ENCODE measurements around the gene LRRC52.
"Not testable (repeated sequence)": the region's sequence is repeated elsewhere in the genome, so short reads cannot be mapped to it uniquely, and the experiment has no call there.

LRRC52 gene

DNA sequence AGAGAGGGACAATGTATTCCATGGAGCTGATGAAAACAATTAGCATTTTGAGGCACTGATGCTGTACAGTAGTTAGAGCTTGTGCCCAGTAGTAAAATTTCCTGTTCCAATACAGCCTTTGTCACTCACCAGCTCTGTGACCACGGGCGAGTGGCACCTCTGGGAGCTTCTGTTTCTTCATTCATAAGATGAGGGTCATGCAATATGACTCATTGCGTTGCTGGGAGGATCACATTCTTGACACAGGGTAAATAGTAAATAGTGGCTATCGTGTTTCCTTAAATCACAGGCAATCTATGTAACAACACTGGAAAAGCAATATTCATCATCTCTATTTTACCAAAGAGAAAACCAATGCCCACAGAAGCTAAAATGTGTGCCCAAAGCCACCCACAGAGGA, 4.5 kb upstream of the LRRC52 start:
- DNase-seq, result no peak

DNA sequence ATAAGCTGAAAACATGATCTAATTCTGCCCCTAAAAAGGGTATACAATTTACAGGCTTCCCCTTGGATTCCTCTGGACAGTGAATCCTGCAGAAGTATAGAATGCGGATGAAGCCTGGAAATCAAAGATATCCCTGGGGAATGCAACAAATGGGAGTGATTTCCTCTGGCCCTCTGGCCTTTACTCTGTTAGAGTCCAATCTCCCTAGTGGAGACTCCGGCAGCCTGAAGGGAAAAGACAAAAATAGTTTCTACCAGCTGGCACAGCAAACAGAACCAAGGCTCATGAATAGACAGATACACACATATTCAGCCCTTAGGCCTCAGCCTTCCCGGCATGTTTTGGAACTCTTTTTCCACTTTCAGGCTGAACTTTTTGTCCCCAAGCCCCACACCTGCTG, 3.9 kb upstream of the LRRC52 start:
- no peak for DNase-seq

DNA sequence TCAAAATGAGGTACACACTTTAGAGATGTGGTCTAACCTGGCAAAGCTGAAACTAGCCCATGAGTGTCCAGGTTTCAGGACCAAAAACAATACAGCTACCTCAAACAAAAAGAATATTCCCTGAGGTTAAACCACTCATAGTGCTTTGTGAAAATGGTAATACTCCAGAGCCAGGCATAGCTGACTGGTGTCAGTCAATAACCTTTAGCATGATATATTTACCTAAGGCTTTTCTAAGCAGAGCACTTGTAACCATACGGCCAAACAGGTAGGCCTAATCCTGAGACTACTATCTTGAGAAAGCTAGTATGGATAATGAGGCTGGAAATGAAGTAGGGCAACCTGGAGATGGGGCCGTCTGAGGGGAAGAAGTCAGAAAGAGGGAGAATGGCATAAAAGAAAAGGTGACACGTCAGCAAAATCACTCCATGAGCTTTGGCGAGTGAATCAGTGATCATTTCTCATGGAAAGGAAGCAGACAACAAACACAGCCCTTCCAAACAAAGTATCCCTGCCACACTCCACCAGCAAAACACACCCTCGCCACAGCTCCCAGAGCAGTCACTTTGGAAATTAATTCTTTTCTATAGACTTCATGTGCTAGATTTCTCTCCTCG, 1.7 kb upstream of the LRRC52 start:
- DNase-seq, result no peak

DNA sequence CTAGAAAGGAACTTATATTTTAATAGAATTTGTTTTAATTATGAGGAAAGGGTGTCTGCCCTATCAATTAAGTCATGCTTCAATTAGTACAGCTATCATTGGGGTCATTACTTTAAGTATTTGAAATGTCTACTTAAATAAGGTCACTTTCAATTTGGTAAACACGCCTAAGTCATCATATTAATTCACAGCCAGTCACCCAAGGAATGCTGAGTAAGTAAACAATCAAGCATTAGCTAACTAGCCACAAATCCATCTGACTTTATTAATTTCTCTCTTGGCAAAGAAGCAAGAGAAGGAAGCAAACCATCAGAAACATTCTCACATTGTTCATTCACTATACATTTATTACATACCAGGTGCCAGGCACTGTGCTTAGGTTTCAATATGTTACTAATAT, 1.2 kb upstream of the LRRC52 start:
- DNase-seq, result no peak

DNA sequence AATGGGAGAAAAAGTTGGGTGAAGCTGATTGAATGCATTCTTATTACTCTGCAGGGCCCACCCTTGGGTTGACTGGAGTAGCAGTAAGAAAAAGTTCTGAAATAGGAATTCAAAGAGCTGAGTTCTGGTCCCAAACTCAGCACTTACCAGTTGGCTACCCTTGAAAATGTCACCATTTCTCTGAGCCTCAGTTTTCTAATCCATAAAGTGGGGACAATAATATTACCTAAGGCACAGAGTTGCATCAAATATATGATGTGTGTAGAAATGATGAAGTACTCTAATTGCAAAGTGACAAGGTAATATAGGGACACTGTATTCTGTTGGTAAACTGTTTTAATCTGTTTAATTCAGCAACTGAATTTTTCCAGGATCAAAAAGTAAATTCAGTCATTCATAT, 1.2 kb downstream of the LRRC52 start:
- DNase-seq, result no peak

DNA sequence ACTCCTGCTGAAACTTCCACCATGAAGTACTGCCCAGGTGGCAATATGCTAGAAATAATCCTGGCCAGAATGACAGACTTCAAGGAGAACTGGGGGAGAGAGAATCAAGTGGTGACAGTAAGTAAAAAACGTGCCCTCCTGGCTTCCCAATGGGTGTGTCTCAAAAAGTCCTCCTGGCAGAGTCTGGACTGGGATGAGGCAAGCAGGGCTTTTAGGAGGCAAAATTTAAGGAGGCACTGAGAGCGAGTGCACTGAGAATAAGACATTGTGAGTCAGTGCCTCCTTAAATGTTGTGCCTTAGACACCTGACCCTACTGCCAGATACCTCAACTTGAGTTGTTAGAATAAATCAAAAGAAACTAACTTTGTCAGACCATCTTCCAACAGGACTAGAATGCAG, 2.2 kb downstream of the LRRC52 start:
- no peak for DNase-seq

DNA sequence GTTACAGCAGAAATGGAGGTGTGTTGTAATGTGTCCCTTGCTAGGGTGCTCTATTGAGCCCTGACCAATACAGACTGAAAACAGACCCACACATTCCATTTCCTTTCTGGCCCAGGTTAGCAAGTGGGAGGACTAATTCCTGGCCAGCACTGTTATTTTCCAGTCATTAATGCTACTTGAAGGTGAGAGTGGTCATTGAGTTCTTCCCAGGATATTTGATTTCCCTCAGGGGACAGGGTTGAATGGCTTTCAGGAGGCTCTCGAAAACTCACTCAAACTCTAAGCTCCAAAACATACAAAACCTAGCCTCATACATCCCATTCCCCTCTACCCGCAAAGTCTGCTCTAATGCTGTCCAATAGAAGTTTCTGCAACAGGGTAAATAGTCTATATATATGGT, 6.2 kb downstream of the LRRC52 start:
- DNase-seq, result no peak

DNA sequence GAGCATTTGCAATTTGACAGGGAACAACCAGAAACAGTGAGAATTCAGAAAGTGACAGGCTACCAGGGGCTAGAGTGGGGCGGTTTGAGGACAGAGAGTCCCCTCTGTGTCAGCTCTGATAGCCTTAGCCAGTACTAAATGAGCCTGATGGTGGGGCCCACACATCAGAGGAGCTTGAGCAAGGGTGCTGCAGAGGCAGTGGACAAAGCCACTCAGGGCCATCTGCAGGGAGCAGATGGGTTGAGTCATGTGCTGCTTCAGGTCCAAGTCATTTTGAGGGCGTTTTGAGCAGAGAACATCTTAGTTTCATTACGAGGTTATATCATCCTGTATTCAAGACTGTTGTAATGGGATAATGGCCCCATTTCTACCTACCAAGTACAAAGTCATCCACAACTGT, 7.7 kb downstream of the LRRC52 start:
- DNase-seq, result no peak

DNA sequence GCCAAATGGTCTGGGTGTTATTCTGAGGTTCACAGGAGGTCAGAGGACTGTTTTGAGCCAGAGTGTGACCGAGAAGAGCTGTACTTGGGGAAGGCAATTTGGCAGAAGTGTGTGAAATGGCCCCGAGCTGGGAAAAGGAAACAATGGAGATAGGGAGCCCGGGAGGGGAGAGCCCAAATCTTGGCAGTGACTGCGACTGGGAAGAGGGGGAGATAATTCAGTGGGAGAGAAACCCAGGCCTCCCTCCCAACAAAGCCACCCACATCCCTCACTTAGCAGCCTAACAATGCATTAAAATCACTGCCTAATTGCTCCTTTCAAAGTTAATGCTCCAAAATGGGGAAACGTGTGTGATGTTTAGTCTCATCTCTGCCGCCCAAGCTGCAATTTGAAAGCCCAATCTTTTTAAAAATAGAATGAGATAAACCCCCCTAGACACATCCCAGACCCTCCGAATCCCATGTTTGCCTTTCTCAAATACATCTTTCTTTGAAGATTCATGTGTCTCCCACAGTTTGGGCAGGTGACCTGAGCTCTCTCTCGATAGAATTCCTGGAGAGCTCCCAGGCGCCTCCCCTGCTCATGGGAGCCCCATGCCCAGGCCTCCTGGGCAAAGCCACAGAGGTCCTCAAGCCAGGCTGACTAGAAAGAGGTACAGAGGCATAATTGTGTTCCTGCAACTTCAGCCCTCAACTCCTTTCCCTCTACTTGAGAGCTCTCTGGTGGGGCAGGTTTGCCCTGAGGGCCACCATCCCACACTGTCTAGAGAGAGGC, 17.3 kb downstream of the LRRC52 start:
- DNase-seq, result no peak

DNA sequence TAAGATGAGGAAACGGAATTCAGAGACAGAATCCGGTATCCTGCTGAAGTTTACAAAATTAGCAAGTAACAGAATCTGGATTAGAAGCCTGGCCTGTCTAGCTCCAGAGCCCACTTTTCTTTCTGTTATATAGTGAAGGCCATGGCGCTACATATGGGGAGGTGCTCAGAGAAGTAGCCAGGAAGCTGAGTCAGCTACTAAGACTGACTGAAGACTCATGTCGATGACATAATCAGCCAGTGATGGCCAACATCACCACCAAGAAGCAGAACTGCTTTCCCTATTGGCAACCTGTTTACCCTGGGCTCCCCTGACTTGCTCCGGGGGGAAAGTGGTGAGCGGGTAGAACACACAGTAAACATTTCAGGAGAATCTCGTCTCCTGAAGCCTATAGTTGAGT, 18.8 kb downstream of the LRRC52 start:
- DNase-seq, result no peak

DNA sequence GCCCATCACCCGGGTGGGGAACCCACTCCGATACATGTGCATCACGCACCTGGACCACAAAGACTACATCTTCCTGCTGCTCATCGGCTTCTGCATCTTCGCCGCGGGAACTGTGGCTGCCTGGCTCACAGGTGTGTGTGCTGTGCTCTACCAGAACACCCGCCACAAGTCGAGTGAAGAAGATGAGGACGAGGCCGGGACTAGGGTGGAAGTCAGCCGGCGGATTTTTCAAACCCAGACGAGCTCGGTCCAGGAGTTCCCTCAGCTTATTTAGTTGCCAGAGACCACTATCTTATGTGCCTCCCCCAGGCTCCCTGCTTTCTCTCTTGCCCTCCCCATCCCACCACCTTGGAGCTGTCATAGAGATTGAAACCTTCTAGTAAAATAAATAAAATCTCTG, 19.8 kb downstream of the LRRC52 start:
- DNase-seq, result no peak

DNA sequence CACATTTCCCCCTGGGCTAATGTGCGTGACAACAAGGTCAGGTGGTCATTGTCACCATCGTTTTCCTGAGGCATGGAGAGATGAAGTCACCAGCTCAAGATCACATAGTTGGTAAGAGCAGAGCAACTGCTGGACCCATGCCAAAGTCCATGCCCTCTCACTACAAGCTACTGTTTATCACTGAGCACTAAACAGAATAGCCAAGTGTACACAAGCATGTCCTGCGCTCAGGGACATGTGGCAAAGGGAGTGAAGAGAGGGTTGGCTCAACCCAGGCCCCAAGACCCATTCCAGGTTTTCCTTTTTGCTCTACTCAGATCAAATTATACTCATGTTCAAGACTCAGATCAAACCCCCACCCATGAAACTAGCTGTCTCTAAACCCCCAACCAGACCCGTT, 20.8 kb downstream of the LRRC52 start:
- no peak for DNase-seq

DNA sequence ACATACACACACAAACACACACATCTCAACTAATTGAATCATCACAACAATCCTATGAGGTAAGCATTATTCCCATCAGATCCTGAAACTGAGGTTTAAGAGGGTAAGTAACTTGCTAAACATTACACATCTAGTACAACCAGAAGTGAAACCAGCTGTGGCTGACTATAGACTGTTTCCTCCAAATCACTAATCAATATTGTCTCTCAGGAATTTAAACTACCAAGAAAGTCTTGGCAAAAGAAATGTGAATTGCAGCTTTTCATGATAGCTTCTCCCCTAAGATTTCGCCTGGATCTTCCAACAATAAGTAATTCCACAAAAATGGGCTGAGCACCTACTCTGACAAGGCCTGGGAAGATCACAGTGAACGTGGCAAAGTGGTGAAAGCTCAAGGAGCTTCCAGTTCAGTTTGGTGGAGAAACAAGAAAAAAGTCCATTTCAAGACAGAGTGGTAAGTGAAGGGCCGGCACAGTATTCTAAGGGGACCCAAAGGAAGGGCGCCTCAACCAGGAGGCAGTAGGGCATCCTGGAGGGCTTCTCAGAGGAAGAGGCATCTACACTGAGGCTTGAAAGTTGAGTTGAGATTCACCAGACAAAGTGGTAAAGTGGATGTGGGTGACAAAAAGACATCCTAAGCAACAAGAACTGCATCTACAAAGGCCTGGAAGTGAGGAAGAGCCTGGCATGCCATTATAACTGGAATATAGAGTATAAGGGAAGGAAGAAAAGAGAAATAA, 22.1 kb downstream of the LRRC52 start:
- no peak for DNase-seq

DNA sequence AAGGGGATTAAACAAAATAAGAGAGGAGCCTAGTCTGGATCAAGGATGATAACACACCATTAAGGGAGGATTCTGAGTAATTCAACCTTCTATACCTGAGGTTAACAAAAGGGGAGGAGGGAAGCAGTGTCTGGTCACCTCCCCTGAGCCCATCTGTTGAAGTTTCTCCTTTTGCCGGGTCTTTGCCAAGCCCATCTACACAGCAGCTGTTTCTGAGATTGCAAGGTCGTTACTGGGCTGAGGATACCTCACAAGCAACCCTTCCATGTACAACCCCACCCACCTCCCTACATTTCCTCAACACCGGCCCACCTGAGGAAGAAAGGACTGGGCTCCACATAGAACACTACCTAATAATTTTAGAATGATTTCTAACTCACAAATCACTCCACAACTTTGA, 26.3 kb downstream of the LRRC52 start:
- DNase-seq, result no peak

DNA sequence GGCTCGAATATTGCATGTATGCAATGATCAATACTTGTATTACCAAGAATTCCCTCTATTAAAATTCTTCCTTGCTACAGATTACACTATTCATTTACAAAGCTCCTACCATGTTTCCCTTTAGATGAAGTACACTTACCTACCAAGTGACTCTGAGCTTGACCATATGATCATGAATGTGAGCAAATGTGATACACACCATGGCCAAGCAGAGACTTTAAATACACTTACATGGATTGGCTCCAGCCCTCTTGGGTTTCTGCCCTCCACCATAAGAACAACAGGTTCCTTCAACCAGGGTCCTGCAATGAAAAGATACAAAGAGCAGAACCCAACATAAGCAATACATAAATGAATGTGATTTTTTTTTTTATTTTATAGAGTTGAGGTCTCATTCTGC, 30.0 kb downstream of the LRRC52 start:
- no peak for DNase-seq

DNA sequence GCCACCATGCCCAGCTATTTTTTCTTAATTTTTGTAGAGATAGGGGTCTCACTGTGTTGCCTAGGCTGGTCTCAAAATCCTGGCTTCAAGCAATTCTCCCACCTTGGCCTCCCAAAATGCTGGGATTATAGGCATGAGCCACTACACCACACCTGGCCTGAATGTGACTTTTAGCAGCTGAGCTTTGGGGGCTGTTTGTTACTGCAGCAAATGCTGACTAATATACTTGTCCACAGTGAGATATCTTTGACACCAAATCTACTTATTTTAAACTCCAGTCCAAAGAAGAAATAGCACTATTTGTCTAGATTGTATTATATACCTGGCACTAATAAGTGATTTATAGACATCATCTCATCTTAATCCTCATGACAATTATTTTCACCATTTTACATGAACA, 30.5 kb downstream of the LRRC52 start:
- no peak for DNase-seq

DNA sequence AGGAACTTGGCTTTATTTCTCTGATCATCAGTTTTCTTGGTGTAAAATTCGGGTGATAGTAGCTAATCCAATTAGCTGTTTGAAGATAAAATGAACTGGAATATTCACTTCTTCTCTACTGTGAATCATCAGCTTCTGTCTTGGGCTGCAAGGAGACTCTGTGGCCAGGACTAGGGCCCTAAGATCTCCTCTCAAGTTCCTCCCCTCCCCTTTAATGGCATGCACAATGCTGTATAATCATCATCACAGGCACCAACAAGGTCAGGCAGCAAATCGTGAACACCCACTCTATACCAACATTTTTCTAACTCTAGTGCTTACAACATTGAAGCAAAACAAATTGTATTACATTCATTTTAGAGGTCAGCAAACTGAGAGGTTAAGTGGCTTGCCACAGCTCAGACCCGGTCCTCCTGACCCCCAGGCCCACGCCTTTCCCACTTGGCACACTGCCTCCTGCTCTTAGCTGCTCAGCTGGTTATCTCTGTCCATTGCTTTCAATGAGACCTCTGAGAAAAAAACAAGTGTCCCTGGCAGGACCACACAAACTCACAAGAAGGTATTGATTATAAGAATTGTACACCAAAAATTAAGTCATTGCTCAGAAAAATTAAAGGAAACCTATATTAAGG, 31.8 kb downstream of the LRRC52 start:
- DNase-seq, result no peak

DNA sequence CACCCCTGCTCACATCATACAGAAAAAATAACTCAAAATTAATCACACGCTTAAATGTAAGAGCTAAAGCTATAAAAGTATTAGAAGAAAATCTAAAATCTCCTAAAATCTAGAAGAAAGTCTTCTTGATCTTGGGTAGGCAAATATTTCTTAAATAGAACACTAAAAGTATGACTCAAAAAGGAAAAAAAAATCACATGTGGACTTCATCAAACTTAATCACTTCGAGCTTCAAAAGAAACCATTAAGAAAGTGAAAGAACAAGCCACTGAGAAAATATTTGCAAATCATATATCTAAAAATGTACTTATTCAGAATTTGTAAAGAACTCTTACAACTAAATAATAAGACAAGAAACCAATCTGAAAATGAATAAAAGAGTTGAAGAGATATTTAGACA, 32.7 kb downstream of the LRRC52 start:
- no peak for DNase-seq

DNA sequence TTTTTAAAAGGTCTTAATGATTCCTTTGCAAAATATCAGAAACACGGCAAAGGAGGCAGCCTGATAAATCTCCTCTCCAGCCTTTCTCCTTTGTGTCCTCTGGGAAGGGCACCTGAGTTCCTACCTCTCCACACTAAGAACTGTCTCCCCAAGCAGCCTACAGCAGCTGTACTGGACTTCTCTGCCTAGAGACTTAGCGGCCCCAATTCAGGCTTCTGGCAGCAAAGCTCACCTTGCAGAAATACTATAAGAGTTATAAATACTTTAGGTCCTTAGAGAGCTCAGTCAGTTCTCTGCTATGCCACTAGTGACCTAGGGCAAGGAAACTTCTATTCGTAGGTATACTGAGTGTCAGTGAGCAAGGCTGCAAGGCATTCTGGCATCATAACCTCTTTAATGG, 33.9 kb downstream of the LRRC52 start:
- no peak for DNase-seq

DNA sequence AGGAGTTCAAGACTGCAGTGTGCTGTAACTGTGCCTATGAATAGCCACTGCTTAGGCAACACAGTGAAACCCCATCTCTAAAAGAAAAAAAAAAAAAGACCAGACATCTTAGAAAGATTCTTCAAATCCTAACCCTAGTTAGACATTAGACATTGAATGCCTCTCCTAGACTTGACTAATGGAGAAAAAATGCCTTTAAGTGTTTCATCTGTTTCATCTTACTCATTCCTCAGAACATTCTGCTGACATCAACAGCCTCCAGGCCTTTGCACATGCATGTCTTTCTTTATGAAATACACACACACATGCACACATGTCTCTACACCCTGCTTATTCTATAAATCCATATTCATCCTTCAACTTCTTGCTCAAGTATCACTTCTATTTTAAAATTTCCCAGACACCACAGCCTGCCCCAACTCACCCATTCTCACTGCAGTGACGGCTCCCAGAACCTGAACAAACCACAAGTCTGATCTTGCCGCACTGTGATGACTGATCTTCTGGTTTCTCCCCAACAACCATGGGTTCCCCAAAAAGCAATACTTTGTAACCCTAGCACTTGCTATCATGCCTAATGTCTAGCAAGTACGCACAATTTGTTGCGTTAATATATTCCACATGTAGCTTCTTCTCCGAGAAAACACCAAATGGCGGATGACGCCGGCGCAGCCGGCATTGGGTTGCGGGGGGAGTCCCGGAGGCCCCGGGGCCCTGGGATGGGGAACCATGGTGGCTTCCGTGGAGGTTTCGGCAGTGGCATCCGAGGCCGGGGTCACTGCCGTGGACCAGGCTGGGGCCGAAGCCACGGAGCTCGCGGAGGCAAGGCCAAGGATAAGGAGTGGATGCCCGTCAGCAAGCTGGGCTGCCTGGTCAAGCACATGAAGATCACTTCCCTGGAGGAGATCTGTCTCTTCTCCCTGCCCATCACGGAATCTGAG, 37.4 kb downstream of the LRRC52 start:
- no peak for DNase-seq

DNA sequence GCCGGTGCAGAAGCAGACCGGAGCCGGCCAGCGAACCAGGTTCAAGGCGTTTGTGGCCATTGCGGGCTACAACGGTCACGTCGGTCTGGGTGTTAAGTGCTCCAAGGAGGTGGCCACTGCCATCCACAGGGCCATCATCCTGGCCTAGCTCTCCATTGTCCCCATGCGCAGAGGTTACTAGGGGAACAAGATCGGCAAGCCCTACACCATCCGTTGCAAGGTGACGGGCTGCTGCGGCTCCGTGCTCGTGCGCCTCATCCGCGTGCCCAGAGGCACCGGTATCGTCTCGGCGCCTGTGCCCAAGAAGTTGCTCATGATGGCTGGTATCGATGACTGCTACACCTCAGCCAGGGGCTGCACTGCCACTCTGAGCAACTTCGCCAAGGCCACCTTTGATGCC, 38.1 kb downstream of the LRRC52 start:
- no peak for DNase-seq

DNA sequence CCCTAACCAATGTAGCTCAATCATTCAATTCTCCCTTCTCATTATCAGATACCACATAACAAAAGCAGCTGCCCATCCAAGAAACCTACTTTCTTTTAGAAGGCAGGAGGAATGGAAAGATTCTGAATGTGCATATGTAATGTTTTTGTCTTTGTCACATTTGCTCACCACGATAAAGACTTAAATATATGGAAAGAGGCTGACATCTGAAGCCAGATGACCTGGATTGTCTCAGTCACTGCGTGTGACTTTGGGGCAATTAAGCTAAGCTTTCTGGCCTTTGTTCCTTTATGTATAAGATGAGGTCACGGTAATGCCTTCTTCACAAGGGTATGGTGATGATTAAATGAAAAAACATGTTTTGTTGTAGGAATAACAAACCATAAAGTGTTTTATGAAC, 42.6 kb downstream of the LRRC52 start:
- no peak for DNase-seq

DNA sequence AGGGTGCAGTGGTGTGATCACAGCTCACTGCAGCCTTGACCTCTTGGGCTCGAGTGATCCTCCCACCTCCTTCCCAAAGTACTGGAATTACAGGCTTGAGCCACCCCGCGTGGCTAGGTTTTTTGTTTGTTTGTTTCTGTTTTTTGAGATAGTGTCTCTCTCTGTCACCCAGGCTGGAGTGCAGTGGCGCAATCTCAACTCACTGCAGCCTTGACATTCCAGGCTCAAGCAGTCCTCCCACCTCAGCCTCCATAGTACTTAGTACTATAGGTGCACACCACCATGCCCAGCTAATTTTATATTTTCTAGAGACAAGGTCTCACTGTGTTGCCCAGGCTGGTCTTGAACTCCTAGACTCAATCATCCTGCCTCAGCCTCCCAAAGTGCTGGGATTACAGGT, 47.6 kb downstream of the LRRC52 start:
- not testable (repeated sequence) for DNase-seq

All from activated CD4-positive, alpha-beta T cell treated with anti-CD3 and anti-CD28 coated beads, Interleukin-2, amount 50 U/mL, for 48 hours (primary cell).